Measurements from ENCODE around the gene ST6GALNAC4. TPM values are rescaled to one million over a fixed set of nuclear protein-coding genes. Genes with fewer than 3 reads are reported as not detected.

The ST6GALNAC4 gene
- total and polyA plus RNA-seq, 2 donors (not counting 1 experiment from before 2014, with no cell fraction given): 80.5 to 199 TPM

DNA sequence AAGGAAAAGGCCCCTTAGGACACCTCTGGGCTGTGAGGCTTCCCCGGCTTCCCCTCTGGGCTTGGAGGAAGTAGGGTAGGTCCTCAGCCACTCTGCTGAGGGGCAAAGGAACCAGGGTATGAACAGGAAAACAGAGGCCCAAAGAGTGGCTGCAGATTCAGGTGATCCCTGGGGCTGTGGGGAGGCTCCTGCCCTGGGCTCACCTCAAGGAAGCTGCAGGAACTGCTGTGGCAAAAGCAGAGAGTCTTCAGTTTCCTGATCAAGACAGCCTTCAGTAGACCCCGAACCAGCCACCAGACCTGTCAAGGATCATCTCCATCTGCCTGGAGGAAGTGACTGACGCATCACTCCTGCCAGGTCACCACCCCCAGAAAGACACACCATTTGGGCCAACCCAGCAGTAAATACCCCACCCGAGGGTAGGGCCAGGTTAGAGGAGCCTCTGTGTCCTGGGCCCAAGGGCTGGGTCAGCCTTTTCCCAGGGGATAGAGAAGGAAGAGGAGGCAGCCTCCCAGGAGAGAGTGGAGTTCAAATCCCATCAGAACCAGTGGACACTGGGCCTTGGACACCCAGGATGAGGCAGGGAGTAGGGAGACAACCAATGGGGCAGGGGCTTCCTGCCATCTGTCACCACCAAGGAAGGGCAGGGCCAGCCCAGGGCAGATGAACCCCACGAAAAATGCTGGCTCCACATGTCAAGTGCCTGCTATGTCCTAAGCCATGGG is 11.7 kb downstream of the ST6GALNAC4 start:
- Histone ChIP-seq H3K4me1 (ENCODE audit: control insufficient read depth in 2 of 2, insufficient read depth in 2 of 2, low read length in 2 of 2) (peaks cover 52 to 79% of the 10 kb centered on the region in 2 donors), H3K4me3 (ENCODE audit: control extremely low read depth in 1 of 5, extremely low read depth in 1 of 5, insufficient read depth in 1 of 5, low read depth in 2 of 5, low read length in 4 of 5) (peak overlapping the region in 4 of 5 experiments; percentile 27 to 63 (median 33)), H3K9ac (ENCODE audit: low read length) (peak overlapping the region; percentile 70), H2AFZ (ENCODE audit: insufficient read depth, low read depth, low read length, poor library complexity, severe bottlenecking) (peak overlapping the region; percentile 39), H3K4me2 (replicated peaks; ENCODE audit: low read depth, low read length, poor library complexity, severe bottlenecking) (peak overlapping the region; percentile 92), H3K9me3 (ENCODE audit: control extremely low read depth in 1 of 3, control insufficient read depth in 2 of 3, insufficient read depth in 1 of 3, low read length in 2 of 3) (no peaks in the 10 kb centered on the region), H3K27me3 (replicated peaks in 1 of 4; ENCODE audit: control extremely low read depth in 1 of 4, control insufficient read depth in 3 of 4, insufficient read depth in 4 of 4, low read length in 3 of 4) (no peaks in the 10 kb centered on the region), H3K79me2 (ENCODE audit: control insufficient read depth, insufficient read depth, low read length) (peaks cover 14% of the 10 kb centered on the region), H3K27ac (ENCODE audit: low read length in 2 of 2) (peak overlapping the region; percentile 96 to 100), H4K20me1 (ENCODE audit: control insufficient read depth, insufficient read depth, low read length, poor library complexity, severe bottlenecking) (no peaks in the 10 kb centered on the region), H3K36me3 (replicated peaks in 1 of 2; ENCODE audit: control extremely low read depth in 1 of 2, control insufficient read depth in 1 of 2, extremely low read depth in 1 of 2, insufficient read depth in 2 of 2, low read length in 1 of 2) (peaks cover 0 to 22% of the 10 kb centered on the region in 2 experiments)
- ChIA-PET POLR2A (interaction anchor here (0.5 to 12.6 kb wide), 5 partner anchors 10 to 256 kb away, joined by 3 to 228 read pairs (median 6); partner anchors contain the start of gene ST6GALNAC4), CTCF (interaction anchor here (1.0 to 5.8 kb wide), 3 partner anchors 13 to 130 kb away, joined by 3 to 81 read pairs (median 14); partner anchors contain the start of gene ST6GALNAC4)
- Mint-ChIP-seq H3K4me1 (peaks cover 59% of the 10 kb centered on the region), H3K27ac (peak overlapping the region; percentile 100), H3K9me3 (ENCODE audit: insufficient read depth) (no peaks in the 10 kb centered on the region), H3K27me3 (no peaks in the 10 kb centered on the region), H3K4me3 (peak overlapping the region; percentile 92)
- ATAC-seq (ENCODE audit: low read depth) (peak; percentile 43), DNase-seq (peak; percentile 79)
- TF ChIP-seq EZH2 (IDR thresholded peaks at IDR 0.05; ENCODE audit: borderline replicate concordance, insufficient read depth, low read depth, low read length, poor library complexity, severe bottlenecking): no peak
- TF ChIP-seq, protein P1, sequence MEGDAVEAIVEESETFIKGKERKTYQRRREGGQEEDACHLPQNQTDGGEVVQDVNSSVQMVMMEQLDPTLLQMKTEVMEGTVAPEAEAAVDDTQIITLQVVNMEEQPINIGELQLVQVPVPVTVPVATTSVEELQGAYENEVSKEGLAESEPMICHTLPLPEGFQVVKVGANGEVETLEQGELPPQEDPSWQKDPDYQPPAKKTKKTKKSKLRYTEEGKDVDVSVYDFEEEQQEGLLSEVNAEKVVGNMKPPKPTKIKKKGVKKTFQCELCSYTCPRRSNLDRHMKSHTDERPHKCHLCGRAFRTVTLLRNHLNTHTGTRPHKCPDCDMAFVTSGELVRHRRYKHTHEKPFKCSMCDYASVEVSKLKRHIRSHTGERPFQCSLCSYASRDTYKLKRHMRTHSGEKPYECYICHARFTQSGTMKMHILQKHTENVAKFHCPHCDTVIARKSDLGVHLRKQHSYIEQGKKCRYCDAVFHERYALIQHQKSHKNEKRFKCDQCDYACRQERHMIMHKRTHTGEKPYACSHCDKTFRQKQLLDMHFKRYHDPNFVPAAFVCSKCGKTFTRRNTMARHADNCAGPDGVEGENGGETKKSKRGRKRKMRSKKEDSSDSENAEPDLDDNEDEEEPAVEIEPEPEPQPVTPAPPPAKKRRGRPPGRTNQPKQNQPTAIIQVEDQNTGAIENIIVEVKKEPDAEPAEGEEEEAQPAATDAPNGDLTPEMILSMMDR (IDR thresholded peaks at IDR 0.05): no peak
- intact Hi-C loops (cut with micrococcal nuclease): loop anchor here (2.0 kb wide), 1 partner anchor 42 kb away; no protein-coding TSS in a partner anchor
- WGBS (ENCODE audit: insufficient coverage): 6% methylated on average over 2 of the region's 5 CpGs

Measured in B cell (primary cell).